ENCODE results near the gene RPS17. TPM values are rescaled to one million over a fixed set of nuclear protein-coding genes. Genes with fewer than 3 reads are reported as not detected.

The RPS17 gene
- total RNA-seq, 4 donors from 2014 or later: 1,206 to 4,149 (median 2,794) TPM

DNA sequence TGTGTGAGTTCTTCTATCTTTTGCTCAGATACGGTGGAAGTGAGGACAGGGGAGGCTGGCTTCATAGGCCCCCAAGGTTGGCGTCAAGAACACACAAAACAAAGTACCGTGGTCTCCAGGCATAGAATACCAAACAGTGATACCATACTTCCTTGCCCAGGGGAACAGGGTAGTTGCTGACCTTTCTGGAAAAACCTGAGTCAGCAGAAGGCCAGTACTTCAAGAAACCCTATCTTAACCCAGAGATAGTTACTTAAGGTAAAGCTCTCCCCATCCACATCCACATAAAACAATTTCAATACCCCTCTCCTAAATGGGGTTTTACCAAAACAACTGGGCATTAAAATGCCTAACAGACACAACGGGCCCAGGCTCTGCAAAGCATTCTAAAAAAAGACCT is 29.6 kb upstream of the RPS17 start:
- no peak overlapping the region for H3K4me3 ChIP-seq
- TF ChIP-seq POLR2A (IDR thresholded peaks at IDR 0.05): no peak
- TF ChIP-seq, protein P1, sequence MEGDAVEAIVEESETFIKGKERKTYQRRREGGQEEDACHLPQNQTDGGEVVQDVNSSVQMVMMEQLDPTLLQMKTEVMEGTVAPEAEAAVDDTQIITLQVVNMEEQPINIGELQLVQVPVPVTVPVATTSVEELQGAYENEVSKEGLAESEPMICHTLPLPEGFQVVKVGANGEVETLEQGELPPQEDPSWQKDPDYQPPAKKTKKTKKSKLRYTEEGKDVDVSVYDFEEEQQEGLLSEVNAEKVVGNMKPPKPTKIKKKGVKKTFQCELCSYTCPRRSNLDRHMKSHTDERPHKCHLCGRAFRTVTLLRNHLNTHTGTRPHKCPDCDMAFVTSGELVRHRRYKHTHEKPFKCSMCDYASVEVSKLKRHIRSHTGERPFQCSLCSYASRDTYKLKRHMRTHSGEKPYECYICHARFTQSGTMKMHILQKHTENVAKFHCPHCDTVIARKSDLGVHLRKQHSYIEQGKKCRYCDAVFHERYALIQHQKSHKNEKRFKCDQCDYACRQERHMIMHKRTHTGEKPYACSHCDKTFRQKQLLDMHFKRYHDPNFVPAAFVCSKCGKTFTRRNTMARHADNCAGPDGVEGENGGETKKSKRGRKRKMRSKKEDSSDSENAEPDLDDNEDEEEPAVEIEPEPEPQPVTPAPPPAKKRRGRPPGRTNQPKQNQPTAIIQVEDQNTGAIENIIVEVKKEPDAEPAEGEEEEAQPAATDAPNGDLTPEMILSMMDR (IDR thresholded peaks at IDR 0.05): no peak
- WGBS, 2 donors: 71 to 80% methylated on average over 3 to 4 of the region's 4 CpGs

DNA sequence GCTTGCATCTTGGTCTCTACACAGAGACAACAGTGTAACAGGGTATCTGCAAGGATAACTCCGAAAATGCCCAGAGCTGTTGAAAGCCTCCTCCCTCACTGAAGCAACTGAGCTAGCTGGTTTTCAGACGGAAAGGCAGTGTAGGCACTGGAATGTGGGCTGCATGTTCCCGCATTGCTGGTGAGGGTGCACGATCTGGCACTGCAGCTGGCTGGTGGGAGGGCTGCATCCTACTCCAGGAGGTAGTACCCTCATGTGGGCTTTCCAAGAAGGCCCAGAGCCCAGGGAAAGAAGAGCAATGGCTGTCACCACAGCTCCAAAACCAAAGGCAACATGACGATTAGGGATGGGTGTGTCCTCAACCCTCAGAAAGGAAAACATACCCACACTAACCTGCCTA is 28.7 kb upstream of the RPS17 start:
- peaks cover 0 to 9% (median 0%) of the 10 kb centered on the region in 4 donors for H3K27me3 ChIP-seq
- no peaks in the 10 kb centered on the region for H3K9me3 ChIP-seq
- TF ChIP-seq, protein P1 (IDR thresholded peaks at IDR 0.05): no peak
- no peak for TF ChIP-seq POLR2A (IDR thresholded peaks at IDR 0.05)
- H3K4me3 ChIP-seq: no peak overlapping the region
- WGBS, 2 donors: 88% methylated on average over 2 to 5 of the region's 5 CpGs
- intact Hi-C loops (cut with DNase I): no loop called here
- H3K27ac ChIP-seq: no peak overlapping the region
- H3K4me1 ChIP-seq: peaks cover 0 to 22% (median 15%) of the 10 kb centered on the region in 3 donors
- H3K36me3 ChIP-seq: no peaks in the 10 kb centered on the region
- no peak for DNase-seq

More for the DNA sequence above, 29.6 kb upstream of the RPS17 start:
- H3K27me3 ChIP-seq: peaks cover 0 to 9% (median 0%) of the 10 kb centered on the region in 4 donors
- DNase-seq: no peak
- H3K27ac ChIP-seq: no peak overlapping the region
- H3K36me3 ChIP-seq: no peaks in the 10 kb centered on the region
- no peaks in the 10 kb centered on the region for H3K9me3 ChIP-seq
- intact Hi-C loops (cut with DNase I): no loop called here
- peaks cover 0 to 22% (median 15%) of the 10 kb centered on the region in 3 donors for H3K4me1 ChIP-seq

DNA sequence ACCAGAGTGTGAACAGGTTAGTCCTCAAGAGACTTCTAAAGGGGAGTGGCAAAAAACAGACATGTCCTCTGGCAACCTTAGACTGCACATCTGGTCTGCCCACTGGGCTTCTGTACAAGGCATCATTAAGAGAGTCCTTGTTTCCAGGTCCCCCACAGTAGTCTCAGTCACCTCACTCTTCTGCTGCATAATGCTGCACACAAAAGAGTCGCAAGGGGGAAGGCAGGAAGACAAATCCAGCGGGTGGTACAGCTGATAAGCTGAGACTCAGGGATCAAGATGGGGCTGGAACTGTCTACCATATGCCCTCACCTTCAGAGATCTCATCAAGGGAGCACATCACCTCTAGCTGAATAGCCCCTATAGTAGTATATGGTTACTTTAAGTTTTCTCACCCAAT is 27.4 kb upstream of the RPS17 start:
- WGBS, 2 donors: 67 to 83% methylated on average over 2 of the region's 2 CpGs

DNA sequence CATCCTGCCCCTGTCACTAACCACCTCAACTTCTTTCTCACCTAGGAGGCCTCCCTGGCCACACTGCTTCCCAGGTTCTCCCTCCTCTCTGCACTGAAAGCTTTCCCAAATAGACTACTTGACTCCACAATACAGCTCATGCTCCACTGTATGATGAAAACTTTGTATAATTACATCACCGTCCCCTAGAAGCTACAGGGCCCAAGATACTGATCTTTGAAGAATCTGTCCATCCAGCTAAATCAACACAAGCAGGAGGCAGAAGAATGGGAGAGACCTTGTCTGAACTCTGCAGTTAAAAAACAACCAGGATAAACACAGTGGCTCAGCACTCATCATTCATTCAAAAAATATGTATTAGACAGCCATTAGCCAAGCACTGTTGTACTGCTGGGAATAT is 26.4 kb upstream of the RPS17 start:
- Histone ChIP-seq H3K27me3 (peaks cover 0 to 5% (median 0%) of the 10 kb centered on the region in 4 donors), H3K36me3 (no peaks in the 10 kb centered on the region), H3K9me3 (no peaks in the 10 kb centered on the region), H3K4me1 (peaks cover 0 to 13% (median 9%) of the 10 kb centered on the region in 3 donors), H3K27ac (no peak overlapping the region), H3K4me3 (no peak overlapping the region)
- TF ChIP-seq, protein P1 (IDR thresholded peaks at IDR 0.05): no peak
- no peak for TF ChIP-seq POLR2A (IDR thresholded peaks at IDR 0.05)
- WGBS, 2 donors: 56 to 100% methylated on average over 1 of the region's 1 CpG
- intact Hi-C loops (cut with DNase I): no loop called here
- no peak for DNase-seq

More for the DNA sequence above, 27.4 kb upstream of the RPS17 start:
- no peaks in the 10 kb centered on the region for H3K36me3 ChIP-seq
- H3K9me3 ChIP-seq: no peaks in the 10 kb centered on the region
- no peak overlapping the region for H3K27ac ChIP-seq
- peaks cover 0 to 22% (median 15%) of the 10 kb centered on the region in 3 donors for H3K4me1 ChIP-seq
- TF ChIP-seq POLR2A (IDR thresholded peaks at IDR 0.05): no peak
- TF ChIP-seq, protein P1 (IDR thresholded peaks at IDR 0.05): no peak
- peaks cover 0 to 9% (median 0%) of the 10 kb centered on the region in 4 donors for H3K27me3 ChIP-seq
- intact Hi-C loops (cut with DNase I): no loop called here
- no peak overlapping the region for H3K4me3 ChIP-seq
- no peak for DNase-seq

DNA sequence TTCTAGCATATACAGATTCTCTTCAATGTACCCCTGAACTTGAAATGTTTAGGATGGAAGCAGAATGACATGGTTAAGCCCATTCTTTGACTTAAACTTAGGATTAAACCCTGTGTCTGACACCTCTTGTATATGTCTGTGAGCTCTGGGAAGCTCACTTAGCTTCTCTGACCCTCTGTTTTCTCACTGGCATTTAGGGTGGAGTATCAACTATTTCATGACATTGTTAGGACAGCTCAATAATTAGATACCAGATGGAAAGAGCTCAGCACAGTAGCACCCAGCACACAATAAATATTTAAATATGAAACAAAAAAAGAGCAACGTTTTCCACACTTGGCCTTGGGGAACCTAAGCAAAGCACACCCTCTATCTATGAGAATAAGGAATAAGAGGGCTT is 18.2 kb upstream of the RPS17 start:
- WGBS, 2 donors: 29 to 31% methylated on average over 1 of the region's 1 CpG
- H3K9me3 ChIP-seq: no peaks in the 10 kb centered on the region
- TF ChIP-seq POLR2A (IDR thresholded peaks at IDR 0.05): no peak
- TF ChIP-seq, protein P1 (IDR thresholded peaks at IDR 0.05): no peak
- H3K4me1 ChIP-seq: peaks cover 0 to 7% (median 0%) of the 10 kb centered on the region in 3 donors
- no peak overlapping the region for H3K27ac ChIP-seq
- intact Hi-C loops (cut with DNase I): no loop called here
- no peaks in the 10 kb centered on the region for H3K27me3 ChIP-seq
- no peak overlapping the region for H3K4me3 ChIP-seq
- no peak for DNase-seq
- no peaks in the 10 kb centered on the region for H3K36me3 ChIP-seq

All from esophagus squamous epithelium (tissue), 5 donors.